Measurements from ENCODE around the gene COL12A1.

The COL12A1 gene

GRCh38 chr6:75124983-75125382 lies 80.9 kb downstream of the COL12A1 start:
- intact Hi-C loops (cut with micrococcal nuclease) = no loop called here
- no peak overlapping the region for H3K4me3 Mint-ChIP-seq
- no peaks in the 10 kb centered on the region for H3K9me3 Mint-ChIP-seq
- H3K4me1 Mint-ChIP-seq (ENCODE audit: low read depth) = no peaks in the 10 kb centered on the region
- no peak overlapping the region for H3K27ac Mint-ChIP-seq
- H3K27me3 Mint-ChIP-seq = no peaks in the 10 kb centered on the region
- no peaks in the 10 kb centered on the region for H3K36me3 Mint-ChIP-seq (ENCODE audit: low read depth)

GRCh38 chr6:75124085-75124484 lies 81.8 kb downstream of the COL12A1 start:
- H3K9me3 Mint-ChIP-seq = no peaks in the 10 kb centered on the region
- intact Hi-C loops (cut with micrococcal nuclease) = no loop called here
- H3K27me3 Mint-ChIP-seq = no peaks in the 10 kb centered on the region
- H3K4me1 Mint-ChIP-seq (ENCODE audit: low read depth) = no peaks in the 10 kb centered on the region
- no peaks in the 10 kb centered on the region for H3K36me3 Mint-ChIP-seq (ENCODE audit: low read depth)
- H3K27ac Mint-ChIP-seq = no peak overlapping the region
- no peak overlapping the region for H3K4me3 Mint-ChIP-seq

GRCh38 chr6:75118925-75119515 lies 86.8 kb downstream of the COL12A1 start:
- H3K9me3 Mint-ChIP-seq = no peaks in the 10 kb centered on the region
- H3K4me3 Mint-ChIP-seq = no peak overlapping the region
- no peaks in the 10 kb centered on the region for H3K36me3 Mint-ChIP-seq (ENCODE audit: low read depth)
- no peaks in the 10 kb centered on the region for H3K27me3 Mint-ChIP-seq
- H3K4me1 Mint-ChIP-seq (ENCODE audit: low read depth) = no peaks in the 10 kb centered on the region
- intact Hi-C loops (cut with micrococcal nuclease) = no loop called here
- H3K27ac Mint-ChIP-seq = no peak overlapping the region

- H3K27me3 Mint-ChIP-seq = no peaks in the 10 kb centered on the region
- no peak overlapping the region for H3K27ac Mint-ChIP-seq
- H3K9me3 Mint-ChIP-seq = no peaks in the 10 kb centered on the region
- H3K4me1 Mint-ChIP-seq (ENCODE audit: low read depth) = no peaks in the 10 kb centered on the region
- H3K36me3 Mint-ChIP-seq (ENCODE audit: low read depth) = no peaks in the 10 kb centered on the region
- H3K4me3 Mint-ChIP-seq = no peak overlapping the region
- intact Hi-C loops (cut with micrococcal nuclease) = no loop called here
Observed at GRCh38 chr6:75117701-75118100, 88.2 kb downstream of the COL12A1 start.

- H3K27me3 Mint-ChIP-seq = no peaks in the 10 kb centered on the region
- intact Hi-C loops (cut with micrococcal nuclease) = no loop called here
- H3K4me3 Mint-ChIP-seq = no peak overlapping the region
- no peaks in the 10 kb centered on the region for H3K9me3 Mint-ChIP-seq
- no peaks in the 10 kb centered on the region for H3K4me1 Mint-ChIP-seq (ENCODE audit: low read depth)
- H3K27ac Mint-ChIP-seq = no peak overlapping the region
- no peaks in the 10 kb centered on the region for H3K36me3 Mint-ChIP-seq (ENCODE audit: low read depth)
Observed at GRCh38 chr6:75116946-75117345, 88.9 kb downstream of the COL12A1 start.

GRCh38 chr6:75115481-75115880 lies 90.4 kb downstream of the COL12A1 start:
- intact Hi-C loops (cut with micrococcal nuclease) = no loop called here
- H3K9me3 Mint-ChIP-seq = no peaks in the 10 kb centered on the region
- H3K27me3 Mint-ChIP-seq = no peaks in the 10 kb centered on the region
- no peaks in the 10 kb centered on the region for H3K4me1 Mint-ChIP-seq (ENCODE audit: low read depth)
- H3K27ac Mint-ChIP-seq = no peak overlapping the region
- no peaks in the 10 kb centered on the region for H3K36me3 Mint-ChIP-seq (ENCODE audit: low read depth)
- H3K4me3 Mint-ChIP-seq = no peak overlapping the region

- intact Hi-C loops (cut with micrococcal nuclease) = no loop called here
- no peaks in the 10 kb centered on the region for H3K27me3 Mint-ChIP-seq
Observed at GRCh38 chr6:75114806-75115205, 91.0 kb downstream of the COL12A1 start.

GRCh38 chr6:75114195-75114594 lies 91.7 kb downstream of the COL12A1 start:
- Mint-ChIP-seq H3K36me3 (ENCODE audit: low read depth) (no peaks in the 10 kb centered on the region), H3K9me3 (no peaks in the 10 kb centered on the region), H3K27me3 (no peaks in the 10 kb centered on the region), H3K4me1 (ENCODE audit: low read depth) (no peaks in the 10 kb centered on the region), H3K27ac (no peak overlapping the region), H3K4me3 (no peak overlapping the region)
- intact Hi-C loops (cut with micrococcal nuclease) = no loop called here

More at GRCh38 chr6:75114806-75115205, 91.0 kb downstream of the COL12A1 start:
- H3K36me3 Mint-ChIP-seq (ENCODE audit: low read depth) = no peaks in the 10 kb centered on the region
- H3K4me3 Mint-ChIP-seq = no peak overlapping the region
- no peaks in the 10 kb centered on the region for H3K9me3 Mint-ChIP-seq
- H3K27ac Mint-ChIP-seq = no peak overlapping the region
- H3K4me1 Mint-ChIP-seq (ENCODE audit: low read depth) = no peaks in the 10 kb centered on the region

GRCh38 chr6:75113446-75113845 lies 92.4 kb downstream of the COL12A1 start:
- Mint-ChIP-seq H3K27me3 (no peaks in the 10 kb centered on the region), H3K4me3 (no peak overlapping the region), H3K27ac (no peak overlapping the region), H3K4me1 (ENCODE audit: low read depth) (no peaks in the 10 kb centered on the region), H3K36me3 (ENCODE audit: low read depth) (no peaks in the 10 kb centered on the region), H3K9me3 (no peaks in the 10 kb centered on the region)
- intact Hi-C loops (cut with micrococcal nuclease) = no loop called here

- Mint-ChIP-seq H3K4me1 (ENCODE audit: low read depth) (no peaks in the 10 kb centered on the region), H3K27me3 (no peaks in the 10 kb centered on the region), H3K36me3 (ENCODE audit: low read depth) (no peaks in the 10 kb centered on the region), H3K27ac (no peak overlapping the region), H3K4me3 (no peak overlapping the region), H3K9me3 (no peaks in the 10 kb centered on the region)
- intact Hi-C loops (cut with micrococcal nuclease) = no loop called here
Observed at GRCh38 chr6:75109765-75110164, 96.1 kb downstream of the COL12A1 start.

GRCh38 chr6:75109022-75109421 lies 96.8 kb downstream of the COL12A1 start:
- H3K4me3 Mint-ChIP-seq = no peak overlapping the region
- H3K27ac Mint-ChIP-seq = no peak overlapping the region
- intact Hi-C loops (cut with micrococcal nuclease) = no loop called here
- no peaks in the 10 kb centered on the region for H3K9me3 Mint-ChIP-seq
- H3K4me1 Mint-ChIP-seq (ENCODE audit: low read depth) = no peaks in the 10 kb centered on the region
- no peaks in the 10 kb centered on the region for H3K27me3 Mint-ChIP-seq
- no peaks in the 10 kb centered on the region for H3K36me3 Mint-ChIP-seq (ENCODE audit: low read depth)

GRCh38 chr6:75108333-75108974 lies 97.4 kb downstream of the COL12A1 start:
- no peaks in the 10 kb centered on the region for H3K36me3 Mint-ChIP-seq (ENCODE audit: low read depth)
- H3K4me1 Mint-ChIP-seq (ENCODE audit: low read depth) = no peaks in the 10 kb centered on the region
- H3K27me3 Mint-ChIP-seq = no peaks in the 10 kb centered on the region
- H3K4me3 Mint-ChIP-seq = no peak overlapping the region
- no peaks in the 10 kb centered on the region for H3K9me3 Mint-ChIP-seq
- H3K27ac Mint-ChIP-seq = no peak overlapping the region
- intact Hi-C loops (cut with micrococcal nuclease) = no loop called here

- no peaks in the 10 kb centered on the region for H3K36me3 Mint-ChIP-seq (ENCODE audit: low read depth)
- no peaks in the 10 kb centered on the region for H3K27me3 Mint-ChIP-seq
- H3K4me1 Mint-ChIP-seq (ENCODE audit: low read depth) = no peaks in the 10 kb centered on the region
- no peaks in the 10 kb centered on the region for H3K9me3 Mint-ChIP-seq
- H3K4me3 Mint-ChIP-seq = no peak overlapping the region
- intact Hi-C loops (cut with micrococcal nuclease) = no loop called here
- no peak overlapping the region for H3K27ac Mint-ChIP-seq
Observed at GRCh38 chr6:75107913-75108312, 97.9 kb downstream of the COL12A1 start.

GRCh38 chr6:75106426-75106825 lies 99.4 kb downstream of the COL12A1 start:
- no peaks in the 10 kb centered on the region for H3K4me1 Mint-ChIP-seq (ENCODE audit: low read depth)
- H3K36me3 Mint-ChIP-seq (ENCODE audit: low read depth) = no peaks in the 10 kb centered on the region
- intact Hi-C loops (cut with micrococcal nuclease) = no loop called here
- no peaks in the 10 kb centered on the region for H3K9me3 Mint-ChIP-seq
- no peak overlapping the region for H3K4me3 Mint-ChIP-seq
- H3K27ac Mint-ChIP-seq = no peak overlapping the region
- no peaks in the 10 kb centered on the region for H3K27me3 Mint-ChIP-seq

- Mint-ChIP-seq H3K27me3 (no peaks in the 10 kb centered on the region), H3K9me3 (no peaks in the 10 kb centered on the region), H3K4me1 (ENCODE audit: low read depth) (no peaks in the 10 kb centered on the region), H3K27ac (no peak overlapping the region), H3K36me3 (ENCODE audit: low read depth) (no peaks in the 10 kb centered on the region), H3K4me3 (no peak overlapping the region)
- intact Hi-C loops (cut with micrococcal nuclease) = no loop called here
Observed at GRCh38 chr6:75103431-75103830, 102.4 kb downstream of the COL12A1 start.

Data from dendritic cell treated with granulocyte-macrophage colony-stimulating factor and Interleukin-4, amounts not matched to agents 40 ng/mL and 50 ng/mL, for 4 days (primary cell).